ENCODE data around the gene MYO7A. TPM values are rescaled to one million over a fixed set of nuclear protein-coding genes. Genes with fewer than 3 reads are reported as not detected.

The MYO7A gene
- total RNA-seq, 8 experiments from 2014 or later = 0.71 to 23.1 (median 5.8) TPM

GRCh38 chr11:77118971-77119370, 9.1 kb upstream of the MYO7A start:
- Histone ChIP-seq H3K4me3 (no peak overlapping the region), H3K27ac (no peak overlapping the region), H3K4me1 (replicated peaks in 1 of 2) (peaks cover 5 to 11% of the 10 kb centered on the region in 2 donors)
- in situ Hi-C loops (cut with MboI; ENCODE audit: low pct_unique_long_range_greater_than_20kb in 2 of 9, low sequenced_read_pairs in 9 of 9, unreplicated experiment in 9 of 9) = no loop called here
- WGBS, 10 experiments = 90 to 100% methylated on average over 5 to 7 of the region's 12 CpGs; no CpG with 5 or more reads in 8 of the 10 experiments
- ATAC-seq (replicated peaks in 6 of 8) = no peak

GRCh38 chr11:77119531-77119936, 8.5 kb upstream of the MYO7A start:
- no peak overlapping the region for H3K27ac ChIP-seq
- WGBS, 10 experiments = 96 to 100% (median 100%) methylated on average over 1 to 5 of the region's 9 CpGs; no CpG with 5 or more reads in 5 of the 10 experiments
- ATAC-seq (replicated peaks in 6 of 8) = no peak
- no peak overlapping the region for H3K4me3 ChIP-seq
- H3K4me1 ChIP-seq (replicated peaks in 1 of 2) = peaks cover 5 to 11% of the 10 kb centered on the region in 2 donors
- in situ Hi-C loops (cut with MboI; ENCODE audit: low pct_unique_long_range_greater_than_20kb in 2 of 9, low sequenced_read_pairs in 9 of 9, unreplicated experiment in 9 of 9) = no loop called here

- in situ Hi-C loops (cut with MboI; ENCODE audit: low pct_unique_long_range_greater_than_20kb in 2 of 9, low sequenced_read_pairs in 9 of 9, unreplicated experiment in 9 of 9) = no loop called here
- peaks cover 5 to 11% of the 10 kb centered on the region in 2 donors for H3K4me1 ChIP-seq (replicated peaks in 1 of 2)
- H3K27ac ChIP-seq = no peak overlapping the region
- ATAC-seq (replicated peaks in 6 of 8) = no peak
- no peak overlapping the region for H3K4me3 ChIP-seq
- 40 to 100% (median 90%) methylated on average over 1 to 3 of the region's 19 CpGs; no CpG with 5 or more reads in 6 of the 10 experiments for WGBS, 10 experiments
These were observed 7.5 kb upstream of the MYO7A start for GRCh38 chr11:77120571-77120970.

GRCh38 chr11:77121096-77121640, 6.9 kb upstream of the MYO7A start:
- in situ Hi-C loops (cut with MboI; ENCODE audit: low pct_unique_long_range_greater_than_20kb in 2 of 9, low sequenced_read_pairs in 9 of 9, unreplicated experiment in 9 of 9) = no loop called here
- Histone ChIP-seq H3K4me1 (replicated peaks in 1 of 2) (peaks cover 5 to 12% of the 10 kb centered on the region in 2 donors), H3K27ac (no peak overlapping the region), H3K4me3 (no peak overlapping the region)
- WGBS, 10 experiments = 69 to 100% (median 90%) methylated on average over 1 to 5 of the region's 10 CpGs; no CpG with 5 or more reads in 4 of the 10 experiments
- ATAC-seq (replicated peaks in 6 of 8) = no peak

- Histone ChIP-seq H3K4me1 (replicated peaks in 1 of 2) (peaks cover 6 to 18% of the 10 kb centered on the region in 2 donors), H3K27ac (no peak overlapping the region), H3K4me3 (no peak overlapping the region)
- 83 to 100% (median 100%) methylated on average over 1 to 2 of the region's 8 CpGs; no CpG with 5 or more reads in 7 of the 10 experiments for WGBS, 10 experiments
- in situ Hi-C loops (cut with MboI; ENCODE audit: low pct_unique_long_range_greater_than_20kb in 2 of 9, low sequenced_read_pairs in 9 of 9, unreplicated experiment in 9 of 9) = no loop called here
- no peak for ATAC-seq (replicated peaks in 6 of 8)
These were observed 6.0 kb upstream of the MYO7A start for GRCh38 chr11:77121876-77122575.

GRCh38 chr11:77122576-77123212, 5.4 kb upstream of the MYO7A start:
- no peak for ATAC-seq (replicated peaks in 6 of 8)
- Histone ChIP-seq H3K4me1 (replicated peaks in 1 of 2) (peaks cover 6 to 16% of the 10 kb centered on the region in 2 donors), H3K4me3 (no peak overlapping the region), H3K27ac (no peak overlapping the region)
- 92% methylated on average over 2 of the region's 7 CpGs; no CpG with 5 or more reads in 9 of the 10 experiments for WGBS, 10 experiments
- in situ Hi-C loops (cut with MboI; ENCODE audit: low pct_unique_long_range_greater_than_20kb in 2 of 9, low sequenced_read_pairs in 9 of 9, unreplicated experiment in 9 of 9) = no loop called here

- 87 to 100% methylated on average over 1 to 3 of the region's 8 CpGs; no CpG with 5 or more reads in 8 of the 10 experiments for WGBS, 10 experiments
- Histone ChIP-seq H3K4me3 (no peak overlapping the region), H3K4me1 (replicated peaks in 1 of 2) (peaks cover 13 to 22% of the 10 kb centered on the region in 2 donors), H3K27ac (no peak overlapping the region)
- in situ Hi-C loops (cut with MboI; ENCODE audit: low pct_unique_long_range_greater_than_20kb in 2 of 9, low sequenced_read_pairs in 9 of 9, unreplicated experiment in 9 of 9) = no loop called here
- no peak for ATAC-seq (replicated peaks in 6 of 8)
These were observed 4.5 kb upstream of the MYO7A start for GRCh38 chr11:77123591-77123990.

GRCh38 chr11:77124041-77124440, 4.0 kb upstream of the MYO7A start:
- Histone ChIP-seq H3K4me1 (replicated peaks in 1 of 2) (peaks cover 14 to 23% of the 10 kb centered on the region in 2 donors), H3K4me3 (no peak overlapping the region), H3K27ac (no peak overlapping the region)
- in situ Hi-C loops (cut with MboI; ENCODE audit: low pct_unique_long_range_greater_than_20kb in 2 of 9, low sequenced_read_pairs in 9 of 9, unreplicated experiment in 9 of 9) = no loop called here
- ATAC-seq (replicated peaks in 6 of 8) = no peak
- 61 to 100% (median 92%) methylated on average over 1 to 7 of the region's 8 CpGs; no CpG with 5 or more reads in 4 of the 10 experiments for WGBS, 10 experiments

GRCh38 chr11:77124488-77124887, 3.6 kb upstream of the MYO7A start:
- no peak overlapping the region for H3K27ac ChIP-seq
- H3K4me1 ChIP-seq (replicated peaks in 1 of 2) = peaks cover 14 to 23% of the 10 kb centered on the region in 2 donors
- ATAC-seq (replicated peaks in 6 of 8) = no peak
- WGBS, 10 experiments = 80 to 100% (median 94%) methylated on average over 1 to 3 of the region's 6 CpGs; no CpG with 5 or more reads in 4 of the 10 experiments
- in situ Hi-C loops (cut with MboI; ENCODE audit: low pct_unique_long_range_greater_than_20kb in 2 of 9, low sequenced_read_pairs in 9 of 9, unreplicated experiment in 9 of 9) = no loop called here
- H3K4me3 ChIP-seq = no peak overlapping the region

- WGBS, 10 experiments = 18 to 92% (median 77%) methylated on average over 1 to 4 of the region's 6 CpGs; no CpG with 5 or more reads in 4 of the 10 experiments
- ATAC-seq (replicated peaks in 6 of 8) = no peak
- in situ Hi-C loops (cut with MboI; ENCODE audit: low pct_unique_long_range_greater_than_20kb in 2 of 9, low sequenced_read_pairs in 9 of 9, unreplicated experiment in 9 of 9) = no loop called here
- peaks cover 14 to 23% of the 10 kb centered on the region in 2 donors for H3K4me1 ChIP-seq (replicated peaks in 1 of 2)
- H3K27ac ChIP-seq = no peak overlapping the region
- H3K4me3 ChIP-seq = no peak overlapping the region
These were observed 2.9 kb upstream of the MYO7A start for GRCh38 chr11:77125191-77125590.

- no peak overlapping the region for H3K27ac ChIP-seq
- peaks cover 14 to 23% of the 10 kb centered on the region in 2 donors for H3K4me1 ChIP-seq (replicated peaks in 1 of 2)
- no peak overlapping the region for H3K4me3 ChIP-seq
- no peak for ATAC-seq (replicated peaks in 6 of 8)
- in situ Hi-C loops (cut with MboI; ENCODE audit: low pct_unique_long_range_greater_than_20kb in 2 of 9, low sequenced_read_pairs in 9 of 9, unreplicated experiment in 9 of 9) = no loop called here
- WGBS, 10 experiments = no CpG with 5 or more reads among the region's 4 CpGs
These were observed 2.4 kb upstream of the MYO7A start for GRCh38 chr11:77125695-77126094.

GRCh38 chr11:77126156-77126775, 1.8 kb upstream of the MYO7A start:
- no peak for ATAC-seq (replicated peaks in 6 of 8)
- H3K4me3 ChIP-seq = no peak overlapping the region

GRCh38 chr11:77126861-77127234, 1.2 kb upstream of the MYO7A start:
- Histone ChIP-seq H3K27ac (no peak overlapping the region), H3K4me3 (peak overlapping the region in 3 of 5 donors; percentile 22 to 26 (median 26))
- in situ Hi-C loops (cut with MboI; ENCODE audit: low pct_unique_long_range_greater_than_20kb in 2 of 9, low sequenced_read_pairs in 9 of 9, unreplicated experiment in 9 of 9) = no loop called here

More at GRCh38 chr11:77126156-77126775, 1.8 kb upstream of the MYO7A start:
- 0 to 80% (median 75%) methylated on average over 1 to 10 of the region's 17 CpGs; no CpG with 5 or more reads in 5 of the 10 experiments for WGBS, 10 experiments
- in situ Hi-C loops (cut with MboI; ENCODE audit: low pct_unique_long_range_greater_than_20kb in 2 of 9, low sequenced_read_pairs in 9 of 9, unreplicated experiment in 9 of 9) = no loop called here
- Histone ChIP-seq H3K27ac (no peak overlapping the region), H3K4me1 (replicated peaks in 1 of 2) (peaks cover 14 to 29% of the 10 kb centered on the region in 2 donors)

More at GRCh38 chr11:77126861-77127234, 1.2 kb upstream of the MYO7A start:
- WGBS, 10 experiments = 0 to 83% (median 47%) methylated on average over 1 to 2 of the region's 10 CpGs; no CpG with 5 or more reads in 7 of the 10 experiments
- H3K4me1 ChIP-seq (replicated peaks in 1 of 2) = peaks cover 14 to 34% of the 10 kb centered on the region in 2 donors
- ATAC-seq (replicated peaks in 6 of 8) = peak in 5 of 8 experiments; percentile 0 to 29 (median 3)

All from motor neuron (in vitro differentiated cells).